ENCODE data around the gene TAS1R1.

The TAS1R1 gene

GRCh38 chr1:6574818-6575217, 19.7 kb downstream of the TAS1R1 start:
- DNase-seq = no peak

- no peak for DNase-seq
Observed at GRCh38 chr1:6577831-6578525, 22.9 kb downstream of the TAS1R1 start.

- DNase-seq = no peak
Observed at GRCh38 chr1:6578624-6579373, 23.7 kb downstream of the TAS1R1 start.

- peak; percentile 97 for DNase-seq
Observed at GRCh38 chr1:6579374-6580118, 24.4 kb downstream of the TAS1R1 start, which contains the start of gene ZBTB48. Gene ZBTB48, plus strand, starts transcription at chr1:6579994. Its CDS starts 616 bp downstream, at chr1:6580610.

GRCh38 chr1:6580119-6580592, 25.0 kb downstream of the TAS1R1 start:
- no peak for DNase-seq

GRCh38 chr1:6580593-6581409, 25.7 kb downstream of the TAS1R1 start:
- peak; percentile 60 for DNase-seq

GRCh38 chr1:6581561-6582305, 26.6 kb downstream of the TAS1R1 start:
- DNase-seq = no peak

GRCh38 chr1:6582370-6582769, 27.3 kb downstream of the TAS1R1 start:
- no peak for DNase-seq

- no peak for DNase-seq
Observed at GRCh38 chr1:6584126-6585080, 29.3 kb downstream of the TAS1R1 start.

GRCh38 chr1:6585081-6585722, 30.1 kb downstream of the TAS1R1 start:
- DNase-seq = no peak

GRCh38 chr1:6585841-6586240, 30.7 kb downstream of the TAS1R1 start:
- no peak for DNase-seq

- DNase-seq = no peak
Observed at GRCh38 chr1:6586404-6586816, 31.3 kb downstream of the TAS1R1 start.

- no peak for DNase-seq
Observed at GRCh38 chr1:6587261-6588005, 32.3 kb downstream of the TAS1R1 start.

- DNase-seq = no peak
Observed at GRCh38 chr1:6588128-6588892, 33.2 kb downstream of the TAS1R1 start.

- DNase-seq = no peak
Observed at GRCh38 chr1:6588893-6589520, 33.9 kb downstream of the TAS1R1 start.

- DNase-seq = no peak
Observed at GRCh38 chr1:6590046-6590445, 34.9 kb downstream of the TAS1R1 start.

- no peak for DNase-seq
Observed at GRCh38 chr1:6591222-6591621, 36.1 kb downstream of the TAS1R1 start.

- DNase-seq = no peak
Observed at GRCh38 chr1:6591644-6592043, 36.5 kb downstream of the TAS1R1 start.
